ENCODE results near the gene MAPK7.

Gene MAPK7

DNA sequence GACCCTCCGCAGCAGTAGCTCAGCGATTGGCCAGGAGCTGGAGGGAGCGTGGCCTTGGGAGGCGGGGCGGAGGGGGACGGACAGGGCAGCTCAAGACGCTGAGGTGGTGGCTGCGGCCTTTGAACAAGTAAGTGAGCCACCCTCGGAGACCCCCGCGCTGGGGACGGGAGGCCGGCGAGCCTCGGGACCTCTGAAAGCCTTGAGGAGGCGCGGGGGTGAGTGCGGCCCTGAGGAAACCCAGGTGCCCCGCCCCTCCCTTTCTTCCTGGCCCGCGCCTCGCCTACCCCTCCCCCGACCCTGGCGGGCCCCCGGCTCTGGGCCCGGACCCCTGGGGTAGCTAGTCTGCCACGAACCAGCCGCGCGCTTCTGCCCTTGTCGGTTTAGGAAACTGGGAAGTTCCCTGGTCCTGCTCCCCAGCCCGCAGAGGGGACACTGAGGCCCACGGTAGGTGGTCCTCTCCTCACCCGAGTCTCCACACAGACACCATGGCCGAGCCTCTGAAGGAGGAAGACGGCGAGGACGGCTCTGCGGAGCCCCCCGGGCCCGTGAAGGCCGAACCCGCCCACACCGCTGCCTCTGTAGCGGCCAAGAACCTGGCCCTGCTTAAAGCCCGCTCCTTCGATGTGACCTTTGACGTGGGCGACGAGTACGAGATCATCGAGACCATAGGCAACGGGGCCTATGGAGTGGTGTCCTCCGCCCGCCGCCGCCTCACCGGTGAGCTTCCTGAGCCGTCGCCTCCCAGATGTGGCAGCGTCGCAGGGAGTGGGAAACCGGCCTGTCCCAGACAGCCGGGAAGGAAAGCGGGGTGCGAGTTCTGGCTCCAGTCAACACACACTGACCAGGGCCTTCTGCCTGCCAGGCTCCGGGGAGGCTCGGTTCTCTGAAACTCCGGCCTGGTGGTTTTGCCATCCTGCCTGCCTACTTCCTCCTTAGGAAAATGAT is at the start of gene MAPK7:
Gene MAPK7, plus strand, starts transcription at position 83 of the 945 bp plus-strand sequence. Its CDS starts 403 bp downstream, at position 486.
- no peak for DNase-seq

DNA sequence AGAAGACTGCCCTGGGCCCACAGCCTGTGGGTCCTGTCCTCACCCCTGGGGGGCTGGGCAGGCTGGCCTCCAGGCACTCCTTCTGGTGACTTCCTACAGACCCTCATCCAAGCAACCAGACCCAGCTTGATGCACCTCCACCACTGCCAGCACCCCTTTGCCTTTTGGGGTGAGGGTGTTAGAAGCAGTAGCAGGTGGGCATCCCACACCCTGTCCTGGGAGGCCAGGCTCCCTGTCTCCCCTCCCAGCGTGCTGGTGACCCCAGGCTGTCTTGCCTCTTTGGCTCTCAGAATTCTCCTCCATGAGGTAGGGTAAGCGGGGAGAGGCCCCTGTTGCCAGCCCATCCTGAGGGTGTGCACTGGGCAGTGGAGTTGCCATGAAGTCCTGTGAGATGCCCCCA is 49.2 kb upstream of the MAPK7 start:
- no peak for DNase-seq

DNA sequence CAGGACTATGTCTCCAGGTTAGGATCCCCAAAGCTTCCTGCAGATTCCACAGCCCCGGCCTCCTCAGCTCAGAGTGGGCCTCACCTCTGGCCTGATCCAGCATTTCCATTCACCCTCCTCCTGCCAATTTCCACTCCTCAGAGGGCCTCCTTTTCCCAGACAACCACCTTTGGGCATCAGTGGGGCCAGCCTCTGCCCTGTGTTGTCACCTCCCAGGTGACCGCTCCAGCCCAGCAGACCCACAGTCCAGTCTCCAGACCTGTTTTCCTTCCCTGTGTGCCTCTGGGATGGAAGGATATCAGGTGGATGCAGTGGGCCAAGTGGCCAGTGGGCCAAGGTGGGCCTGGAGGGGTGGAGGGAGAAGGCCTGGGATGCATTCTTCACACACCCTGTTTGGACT is 48.5 kb upstream of the MAPK7 start:
- DNase-seq, result no peak

DNA sequence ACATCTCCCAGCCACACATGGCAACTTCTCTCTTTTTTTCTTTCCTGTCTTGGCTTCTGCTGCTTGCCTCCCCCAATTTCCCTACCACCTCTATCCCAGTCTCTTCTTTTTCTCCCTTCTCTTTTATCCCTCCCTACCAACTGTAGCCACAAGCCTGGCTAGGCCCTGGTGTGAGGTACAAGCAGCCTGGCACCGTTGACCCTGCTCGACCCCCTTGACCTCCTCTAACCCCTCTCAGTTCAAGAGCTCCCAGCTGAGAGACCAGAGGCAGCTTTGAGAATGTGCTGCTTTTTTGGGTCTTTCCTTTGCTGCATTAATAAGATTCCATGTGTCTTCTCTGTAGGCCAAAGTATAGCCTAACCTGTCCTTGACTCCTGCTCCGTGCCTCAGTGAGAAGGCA is 48.0 kb upstream of the MAPK7 start:
- DNase-seq, result no peak

DNA sequence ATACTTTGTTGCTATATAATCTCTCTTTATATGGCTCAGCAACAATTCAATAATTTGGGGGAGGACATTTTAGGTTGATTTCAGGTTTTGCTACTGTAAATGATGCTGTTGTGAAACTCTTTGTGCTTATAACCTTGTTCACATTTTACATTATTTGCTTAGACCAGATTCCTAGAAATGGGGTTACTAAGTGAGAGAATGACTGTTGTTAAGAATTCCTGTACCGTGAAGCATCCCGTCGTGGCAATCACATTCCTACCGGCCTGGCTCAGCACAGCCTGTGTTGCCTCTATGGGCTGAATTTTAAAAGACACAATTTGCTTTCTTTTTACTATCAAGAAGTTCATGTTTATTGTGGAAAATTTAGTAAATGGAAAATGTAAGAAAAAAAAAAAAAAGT is 47.2 kb upstream of the MAPK7 start:
- no peak for DNase-seq

DNA sequence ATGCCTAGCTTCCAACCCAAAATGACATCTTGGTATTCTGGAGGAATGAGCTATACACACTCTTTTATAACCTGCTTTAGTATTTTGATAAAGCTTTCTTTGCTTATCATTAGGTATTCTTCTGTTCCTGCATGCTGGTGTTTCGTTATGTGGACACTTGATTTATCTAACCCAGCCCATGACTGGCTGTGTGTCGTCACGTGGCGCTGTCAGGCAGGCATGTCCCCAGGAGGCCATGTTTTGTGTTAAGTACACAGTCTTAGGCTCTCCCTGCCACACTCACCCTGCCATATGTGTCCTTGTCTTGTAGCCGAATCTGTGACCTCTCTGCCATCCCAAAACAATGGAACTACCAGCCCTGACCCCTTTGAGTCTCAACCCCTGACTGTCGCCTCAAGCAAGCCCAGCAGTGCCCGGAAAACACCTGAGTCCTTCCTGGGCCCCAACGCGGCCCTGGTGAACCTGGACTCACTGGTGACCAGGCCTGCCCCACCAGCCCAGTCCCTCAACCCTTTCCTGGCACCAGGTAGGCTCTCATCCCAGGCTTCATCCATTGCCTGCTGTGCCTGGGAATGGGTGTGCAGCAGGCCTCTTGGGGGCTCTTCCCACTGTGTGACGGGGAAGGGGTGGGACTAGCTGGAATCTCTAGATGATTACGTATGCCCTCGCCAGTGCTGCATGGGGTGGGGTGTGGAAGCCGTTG is 46.6 kb upstream of the MAPK7 start:
- DNase-seq, result peak; percentile 30

DNA sequence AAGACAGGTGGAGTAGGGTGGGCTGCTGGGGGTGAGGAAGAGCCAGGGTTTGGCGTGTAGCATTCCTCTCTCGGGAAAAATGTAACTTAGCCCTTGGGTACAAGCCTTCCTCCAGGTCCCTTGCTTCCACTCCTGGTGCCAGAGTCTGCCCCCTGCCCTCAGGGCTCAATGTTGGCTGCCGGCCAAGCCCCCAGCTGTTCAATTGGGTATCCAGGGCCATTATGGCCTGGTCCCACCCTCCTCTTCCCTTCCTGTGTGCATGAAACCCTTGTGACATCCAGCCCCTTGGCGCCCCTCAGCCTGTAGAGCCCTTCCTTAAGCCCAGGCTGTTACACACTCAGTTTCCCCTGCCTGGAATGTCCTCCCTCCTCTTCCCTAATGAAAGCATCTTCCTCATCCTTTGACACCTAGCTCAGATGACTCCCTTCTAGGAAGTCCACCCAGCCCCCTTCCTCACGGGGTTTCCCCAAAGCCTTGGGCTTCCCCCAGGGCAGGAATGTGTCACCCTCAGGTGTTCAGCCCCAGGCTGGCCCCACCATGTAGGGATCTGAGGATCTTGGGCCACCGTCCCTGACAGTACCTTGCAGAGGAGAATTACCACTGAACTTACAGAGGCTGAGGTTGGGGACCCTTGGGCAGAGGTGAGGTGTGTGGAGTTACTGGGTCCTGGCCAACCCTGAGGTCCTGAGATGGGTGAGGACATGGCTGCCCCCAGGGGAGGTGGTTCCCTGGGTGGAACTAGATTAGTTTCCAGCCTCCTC is 45.7 kb upstream of the MAPK7 start:
- DNase-seq, result peak; percentile 52

DNA sequence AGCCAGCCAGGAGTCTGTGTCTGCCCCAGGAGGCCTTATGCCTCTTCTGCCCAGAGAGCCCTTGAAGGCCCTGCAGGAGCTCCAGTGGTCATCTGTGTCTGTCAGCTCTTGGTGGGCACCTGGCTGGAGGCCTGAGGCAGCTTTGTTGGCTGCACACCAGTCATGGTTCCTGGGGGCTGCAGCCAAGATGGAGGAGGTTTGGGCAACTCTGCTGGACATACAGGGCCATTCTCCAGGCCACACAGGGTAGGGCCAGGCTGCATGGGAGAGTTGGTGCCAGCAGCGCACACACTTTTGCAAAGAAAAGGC is 45.2 kb upstream of the MAPK7 start:
- DNase-seq, result peak; percentile 33

DNA sequence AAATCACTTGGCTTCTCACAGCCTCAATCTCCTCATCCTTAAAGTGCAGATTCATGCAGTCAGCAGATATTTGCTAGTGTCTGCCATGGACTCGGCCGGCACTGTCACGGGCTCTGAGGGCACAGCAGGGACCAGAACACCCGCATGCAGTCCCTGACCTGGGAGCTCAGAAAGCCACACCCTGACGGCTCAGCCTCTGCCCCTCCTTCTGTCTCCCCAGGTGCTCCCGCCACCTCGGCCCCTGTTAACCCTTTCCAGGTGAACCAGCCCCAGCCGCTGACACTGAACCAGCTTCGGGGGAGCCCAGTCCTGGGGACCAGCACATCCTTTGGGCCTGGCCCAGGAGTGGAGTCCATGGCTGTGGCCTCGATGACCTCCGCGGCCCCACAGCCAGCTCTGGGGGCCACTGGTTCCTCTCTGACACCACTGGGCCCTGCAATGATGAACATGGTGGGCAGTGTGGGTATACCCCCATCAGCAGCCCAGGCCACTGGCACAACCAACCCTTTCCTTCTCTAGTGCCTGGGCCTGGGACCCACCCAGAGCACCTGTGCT is 44.5 kb upstream of the MAPK7 start:
- DNase-seq, result peak; percentile 37

DNA sequence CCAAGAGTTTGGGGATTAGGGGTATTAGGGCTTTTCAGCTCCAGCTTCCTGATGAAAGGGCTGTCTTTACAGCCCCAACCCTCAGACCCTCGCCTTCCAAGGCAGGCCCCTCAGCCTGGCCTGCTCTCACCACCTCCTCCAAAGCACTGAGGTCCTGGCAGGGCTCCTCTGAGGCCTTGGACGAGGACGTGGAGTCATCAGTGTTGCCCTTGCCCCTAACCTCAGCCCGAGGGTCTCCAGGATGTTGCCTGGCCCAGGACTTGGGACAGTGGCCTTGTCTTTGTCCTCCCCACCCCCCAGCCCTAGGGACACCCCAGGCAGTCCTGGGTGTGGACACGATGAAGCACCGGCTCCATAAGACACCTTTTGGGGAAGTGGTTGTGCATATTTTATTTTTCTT is 44.0 kb upstream of the MAPK7 start:
- DNase-seq, result no peak

DNA sequence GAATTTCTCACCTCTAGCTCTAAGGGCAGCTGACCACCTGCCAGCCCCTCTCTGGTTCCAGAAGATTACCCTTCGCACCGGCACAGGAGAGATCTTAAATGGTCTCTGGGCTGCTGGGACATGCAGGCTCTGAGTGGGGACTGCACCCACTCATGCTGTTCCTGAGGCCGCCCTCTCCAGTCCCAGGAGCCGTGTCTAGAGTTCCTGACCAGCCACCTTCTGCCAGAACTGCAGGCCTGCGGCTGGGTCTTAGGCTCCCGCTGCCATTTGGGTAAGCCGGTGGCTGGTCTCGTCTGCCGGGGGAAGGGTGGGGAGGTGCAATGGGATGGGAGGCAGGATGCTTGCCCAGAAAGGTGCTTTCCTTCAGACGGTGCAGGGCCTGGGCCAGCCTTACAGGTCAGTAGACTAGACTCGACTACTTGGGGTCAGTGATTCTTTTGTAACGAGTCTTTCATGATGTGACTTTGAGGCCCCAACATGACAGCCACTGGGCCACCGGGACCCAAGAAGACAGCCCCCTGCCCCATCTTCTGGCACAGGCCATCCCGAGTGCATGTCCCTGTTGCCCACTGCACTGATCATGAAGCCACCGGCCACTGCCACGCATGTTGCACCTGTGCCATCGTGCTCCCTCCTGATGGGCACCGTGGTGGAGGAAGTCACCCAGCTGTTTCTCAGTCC is 42.2 kb upstream of the MAPK7 start:
- DNase-seq, result peak; percentile 46

DNA sequence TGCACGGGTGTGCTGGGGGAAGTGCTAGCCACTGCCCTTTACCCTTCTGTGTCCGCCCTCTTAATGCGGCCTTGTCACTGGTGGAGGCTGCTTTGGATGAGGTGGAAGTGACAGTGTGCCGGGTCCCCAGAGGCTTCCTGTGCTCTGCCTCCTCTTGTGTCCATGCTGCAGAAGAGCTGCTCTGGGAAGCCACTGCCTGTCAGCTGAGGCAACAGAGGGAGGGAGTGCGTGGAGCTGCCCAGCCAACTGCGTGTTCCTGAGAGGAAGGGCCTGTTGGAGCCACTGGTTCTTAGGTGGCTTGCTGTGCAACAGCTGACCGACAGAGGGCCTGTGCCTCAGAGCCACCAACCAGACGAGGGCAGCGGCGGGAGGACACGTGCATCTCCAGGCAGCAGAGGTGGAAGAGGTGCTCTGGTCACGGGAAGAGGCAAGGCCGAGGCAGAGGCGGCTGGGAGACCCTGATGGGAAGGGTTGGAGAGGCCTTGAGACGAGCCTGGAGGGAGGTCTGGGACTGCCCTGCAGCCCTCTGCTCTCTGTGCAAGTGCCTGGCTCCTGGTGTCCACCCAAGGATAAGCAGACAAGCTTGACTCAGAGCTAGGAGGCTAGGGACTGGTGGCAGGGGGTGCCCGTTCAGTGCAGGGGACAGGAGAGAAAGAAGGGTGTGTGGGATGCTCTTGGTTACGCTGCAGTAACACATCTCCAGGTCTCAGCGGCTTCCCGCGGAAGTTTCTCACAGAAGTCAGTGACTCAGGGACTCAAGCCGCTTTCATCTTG is 41.2 kb upstream of the MAPK7 start:
- DNase-seq, result peak; percentile 47

DNA sequence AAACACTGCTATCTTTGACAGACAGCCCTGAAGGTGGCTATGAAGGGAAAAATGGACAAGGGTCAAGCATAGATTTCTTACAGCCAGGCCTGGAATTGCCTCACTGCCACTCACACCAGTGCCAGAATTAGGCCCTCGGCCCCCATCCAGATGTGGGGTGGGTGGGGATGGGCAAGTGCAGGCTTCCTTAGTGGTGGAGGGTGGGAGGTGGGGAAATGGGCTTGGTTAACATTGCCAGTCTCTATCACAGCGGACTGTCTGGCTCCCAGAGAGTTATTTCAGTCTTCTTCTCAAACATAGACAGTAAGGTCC is 40.6 kb upstream of the MAPK7 start:
- peak; percentile 40 for DNase-seq

DNA sequence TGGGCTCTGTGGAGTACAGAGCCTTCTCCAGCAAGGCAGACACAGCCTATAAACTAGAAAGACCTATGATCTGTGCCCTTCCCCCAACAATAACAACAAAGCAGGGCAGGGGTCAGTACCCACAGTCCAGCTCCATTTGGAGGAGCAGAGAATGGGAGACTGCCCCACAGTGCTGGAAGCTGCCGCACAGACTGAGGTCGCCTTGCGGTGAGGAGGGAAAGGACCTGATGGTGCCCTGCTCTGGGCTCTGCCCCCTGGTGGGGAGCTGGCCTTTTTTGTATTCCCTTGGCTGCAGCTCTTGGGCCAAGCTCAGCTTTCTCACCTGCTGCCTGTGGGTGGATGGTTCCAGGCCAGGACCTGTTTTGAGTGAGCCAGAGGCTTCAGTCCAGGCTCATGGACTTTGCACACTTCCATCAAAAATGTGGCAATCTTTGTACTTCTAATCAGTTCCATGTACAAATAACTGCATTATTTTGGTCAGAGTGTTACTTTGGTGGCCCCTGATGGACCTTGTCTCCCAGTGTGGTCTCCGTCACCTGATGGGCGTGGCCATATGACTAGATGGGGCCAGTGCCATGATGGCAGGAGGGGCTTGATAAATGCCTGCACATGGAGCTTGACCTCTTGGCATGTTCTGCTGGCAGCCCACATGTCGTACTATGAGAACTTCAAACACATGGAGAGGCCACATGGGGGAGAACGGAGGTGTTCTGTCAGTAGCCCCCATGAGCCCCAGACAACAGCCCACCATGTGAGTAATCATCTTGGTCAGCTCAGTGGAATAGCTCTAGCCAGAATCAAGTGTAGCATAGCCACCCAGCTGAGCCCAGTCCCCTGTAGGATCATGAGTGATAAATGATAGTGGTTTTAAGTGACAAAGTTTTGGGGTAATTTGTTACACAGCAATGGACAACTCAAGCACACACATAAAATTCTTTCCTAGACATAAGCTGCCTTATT is 40.0 kb upstream of the MAPK7 start:
- DNase-seq, result peak; percentile 77

DNA sequence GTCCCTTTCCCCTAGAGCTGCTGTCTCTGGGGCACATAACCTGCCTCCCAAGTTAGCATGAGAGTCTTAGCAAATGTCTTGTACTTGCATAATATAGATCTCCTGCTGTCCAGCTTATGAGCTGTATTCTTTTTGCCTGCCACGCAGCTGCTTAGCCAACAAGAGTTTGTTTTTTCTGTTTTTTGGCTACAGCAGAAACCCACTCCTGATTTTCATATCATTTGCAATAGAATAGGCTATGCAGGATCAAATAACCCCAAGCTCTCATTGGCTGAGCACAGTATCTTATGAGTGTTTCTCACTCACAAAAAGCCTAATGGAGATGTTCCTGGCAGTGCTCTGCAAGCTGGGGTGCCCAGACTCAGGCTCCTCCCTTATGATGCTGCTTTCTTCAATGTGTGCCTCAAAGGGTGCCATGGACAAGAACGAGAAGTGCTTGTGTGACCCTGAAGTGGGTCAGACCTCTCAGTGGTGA is 38.9 kb upstream of the MAPK7 start:
- peak; percentile 26 for DNase-seq

DNA sequence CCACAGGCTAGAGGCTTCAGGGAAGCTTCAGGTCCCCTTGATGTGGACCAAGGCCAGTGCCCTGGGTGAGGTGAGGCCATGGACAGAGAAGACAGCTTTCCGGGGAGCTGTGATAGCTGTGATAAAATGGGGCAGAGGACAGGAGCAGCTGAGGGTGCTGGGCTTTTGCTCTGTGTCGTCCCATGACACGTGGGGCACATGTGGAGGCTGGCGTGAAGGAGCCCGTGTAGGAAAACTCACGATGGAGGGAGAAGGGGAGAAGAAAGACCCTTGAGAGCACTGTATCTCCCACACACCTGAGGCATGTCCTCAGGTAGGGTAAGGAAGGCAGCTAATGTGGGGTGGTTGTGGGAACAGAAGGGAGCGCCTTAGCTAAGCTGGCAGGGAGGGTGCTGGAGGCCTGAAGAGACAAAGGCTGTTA is 37.1 kb upstream of the MAPK7 start:
- DNase-seq, result no peak

DNA sequence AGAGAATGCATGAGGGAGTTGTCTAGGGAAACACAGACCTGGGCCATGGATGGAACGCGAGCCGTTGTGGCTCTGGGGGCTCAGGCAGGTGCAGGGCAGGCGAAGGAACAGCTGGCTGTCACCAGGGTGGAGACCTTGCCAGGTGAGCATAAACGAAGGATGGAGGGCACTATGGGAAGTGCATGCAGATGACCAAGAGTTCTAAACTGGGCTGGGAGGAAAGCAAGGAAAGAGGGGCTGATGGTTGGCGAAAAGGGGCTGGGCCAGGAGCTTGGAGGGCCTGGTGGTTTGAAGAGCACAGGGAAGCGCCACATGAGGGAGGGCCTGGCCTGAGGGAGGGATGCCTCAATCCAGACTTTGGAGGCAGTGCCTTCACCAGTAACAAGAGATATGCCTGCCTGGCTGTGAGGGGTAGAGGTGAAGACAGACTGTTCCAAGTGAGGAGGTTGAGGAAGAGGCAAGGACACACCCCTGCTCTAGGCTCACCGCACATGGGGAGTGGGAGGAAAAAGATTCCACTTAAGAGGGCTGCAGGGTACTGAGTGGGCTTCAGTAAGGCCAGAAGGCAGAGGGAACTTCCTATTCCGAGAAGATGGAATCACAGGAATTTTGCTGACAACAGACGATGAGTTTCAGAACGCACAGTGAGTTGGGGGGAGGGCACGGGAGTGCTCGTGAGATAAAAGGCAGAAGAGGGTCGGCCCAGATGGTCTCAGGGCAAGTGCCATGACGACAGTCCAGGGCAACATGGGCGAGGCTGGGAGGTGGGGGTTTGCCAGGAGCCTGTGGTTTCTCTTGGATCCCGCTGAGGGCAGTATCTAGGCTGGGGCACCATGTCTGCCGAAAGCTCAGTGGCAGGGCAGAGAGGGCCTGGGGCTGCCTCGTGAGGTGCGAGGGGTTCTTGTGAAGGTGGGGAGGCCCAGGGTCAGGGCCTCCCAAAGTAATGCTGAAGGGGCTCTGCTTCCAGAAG is 36.4 kb upstream of the MAPK7 start:
- peak; percentile 42 for DNase-seq

DNA sequence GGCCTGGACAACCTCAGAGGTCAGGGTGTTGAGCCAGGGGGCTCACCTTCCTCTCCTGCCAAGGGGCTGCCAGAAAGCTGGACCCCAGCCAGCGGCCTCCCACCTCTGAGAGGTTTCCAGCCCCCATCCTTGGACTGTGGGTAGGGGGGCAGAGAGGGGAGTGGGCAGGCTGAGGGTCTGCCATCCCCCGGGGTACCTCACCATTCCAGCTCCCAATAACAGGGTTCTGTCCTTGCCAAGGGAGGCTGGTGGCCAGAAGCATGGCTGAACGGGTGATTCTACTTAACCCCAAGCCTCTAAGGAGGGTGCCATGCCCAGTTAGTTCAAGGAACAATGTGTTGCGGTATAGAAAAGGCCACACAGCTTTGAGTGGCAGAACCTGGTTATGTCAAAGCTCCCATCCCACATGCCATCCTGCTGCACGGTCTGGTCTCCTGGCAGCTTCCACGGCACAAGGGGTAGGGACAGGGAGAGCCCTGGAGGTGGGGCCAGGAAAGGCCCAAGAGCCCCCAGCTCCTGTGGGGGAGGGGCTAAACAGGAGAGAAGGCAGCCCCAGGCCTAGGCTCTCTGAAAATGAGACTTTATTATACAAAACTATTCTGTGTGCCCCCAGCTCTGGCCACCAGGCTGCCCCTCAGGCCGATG is 35.6 kb upstream of the MAPK7 start:
- DNase-seq, result peak; percentile 43

DNA sequence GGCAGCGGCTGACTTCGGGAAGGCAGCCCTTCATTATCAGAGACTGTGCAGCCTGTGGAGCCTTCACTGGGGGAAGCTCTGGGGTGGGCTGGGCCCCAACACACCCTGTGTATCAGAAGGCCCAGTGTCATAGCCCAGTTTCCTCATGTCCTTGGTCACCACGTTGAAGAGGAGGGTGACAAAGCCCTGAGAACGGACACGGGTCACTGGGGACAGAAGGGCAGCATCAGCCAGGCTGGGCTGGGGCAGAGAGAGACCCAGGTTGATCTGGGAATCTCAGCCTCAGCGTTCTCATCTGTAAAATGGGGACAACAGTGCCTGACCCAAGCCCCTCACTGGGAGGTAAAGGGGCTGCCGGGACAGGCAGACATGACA is 35.1 kb upstream of the MAPK7 start:
- DNase-seq, result peak; percentile 40

Measured in activated CD8-positive, alpha-beta memory T cell treated with anti-CD3 and anti-CD28 coated beads, Interleukin-2, amount 50 U/mL, for 48 hours (primary cell).